Duodenal mucosa (tissue), 2 donors: Measurements from ENCODE around the gene DMWD.
"Not testable (repeated sequence)": the region's sequence is repeated elsewhere in the genome, so short reads cannot be mapped to it uniquely, and the experiment has no call there.

Experiments used
- H3K27ac ChIP-seq: one replicate; pipeline ENCODE4 v1.7.0; 2013; ENCODE audit warnings: low read depth, low read length
- H3K27me3 ChIP-seq, 2 donors: one replicate each; pipeline ENCODE4 v1.7.0; 2013; ENCODE audit warnings: low read length in 2 of 2, control low read depth in 1 of 2; ENCODE audit not compliant: insufficient read depth in 2 of 2, control insufficient read depth in 1 of 2
- H3K36me3 ChIP-seq, 2 donors: one replicate each; pipeline ENCODE4 v1.7.0; 2013; ENCODE audit warnings: low read length in 2 of 2, control low read depth in 1 of 2; ENCODE audit not compliant: insufficient read depth in 2 of 2, control insufficient read depth in 1 of 2
- H3K4me1 ChIP-seq, 2 donors: one replicate each; pipeline ENCODE4 v1.7.0; 2013; ENCODE audit warnings: low read length in 2 of 2, control low read depth in 1 of 2; ENCODE audit not compliant: insufficient read depth in 2 of 2, control insufficient read depth in 1 of 2
- H3K4me3 ChIP-seq, 2 donors: one replicate each; pipeline ENCODE4 v1.7.0; 2013; ENCODE audit warnings: low read length in 2 of 2, low read depth in 1 of 2
- H3K9ac ChIP-seq, 2 donors: one replicate each; pipeline ENCODE4 v1.7.0; 2013; ENCODE audit warnings: low read length in 2 of 2, low read depth in 1 of 2
- H3K9me3 ChIP-seq, 2 donors: one replicate each; pipeline ENCODE4 v1.7.0; 2013; ENCODE audit warnings: low read length in 2 of 2, control low read depth in 1 of 2; ENCODE audit not compliant: control insufficient read depth in 1 of 2

The DMWD gene

DNA sequence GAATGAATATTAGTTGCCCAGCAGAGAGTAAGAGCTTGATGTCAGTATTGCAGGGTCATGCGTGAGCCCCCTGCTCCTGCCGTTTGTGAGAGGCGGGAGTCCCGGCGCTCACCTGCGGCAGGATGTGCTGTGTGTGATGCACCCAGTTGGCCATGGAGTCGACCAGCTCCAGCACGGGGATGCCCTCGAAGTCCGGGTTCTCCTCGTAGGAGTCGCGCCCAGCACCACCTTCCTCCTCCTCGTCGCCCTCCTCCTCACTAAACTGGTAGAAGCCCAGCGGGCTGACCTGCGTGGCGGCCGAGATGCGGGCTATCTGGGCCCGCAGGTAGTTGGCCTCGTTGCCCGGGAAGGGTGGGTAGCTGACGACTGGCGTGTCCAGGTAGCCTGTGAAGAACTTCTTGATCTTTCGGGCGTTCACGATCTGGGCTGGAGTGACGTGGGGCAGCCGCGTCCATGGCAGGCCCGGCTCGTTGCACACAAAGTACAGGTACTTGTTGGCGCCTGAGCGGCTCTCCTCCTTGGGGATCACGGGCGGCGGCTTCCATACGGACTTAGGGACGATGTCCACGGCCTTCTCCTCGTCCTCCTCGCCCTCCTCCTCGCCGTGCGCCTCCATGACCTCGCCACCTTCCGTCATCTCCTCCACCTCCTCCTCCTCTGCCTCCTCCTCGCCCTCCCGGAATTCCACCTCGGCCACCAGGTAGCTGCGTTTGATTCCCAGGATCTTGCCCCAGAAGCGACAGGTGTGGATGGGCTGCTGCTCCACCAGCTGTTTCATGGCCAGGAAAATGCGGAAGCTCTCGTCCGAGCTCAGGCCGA, 11.7 kb upstream of the DMWD start:
- H3K4me1 ChIP-seq, result no peaks in the 10 kb centered on the region
- no peaks in the 10 kb centered on the region for H3K36me3 ChIP-seq
- H3K27me3 ChIP-seq, result peaks cover 0 to 5% of the 10 kb centered on the region in 2 donors
- H3K4me3 ChIP-seq, result no peak overlapping the region
- no peak overlapping the region for H3K27ac ChIP-seq
- H3K9me3 ChIP-seq, result no peaks in the 10 kb centered on the region
- H3K9ac ChIP-seq, result no peak overlapping the region

DNA sequence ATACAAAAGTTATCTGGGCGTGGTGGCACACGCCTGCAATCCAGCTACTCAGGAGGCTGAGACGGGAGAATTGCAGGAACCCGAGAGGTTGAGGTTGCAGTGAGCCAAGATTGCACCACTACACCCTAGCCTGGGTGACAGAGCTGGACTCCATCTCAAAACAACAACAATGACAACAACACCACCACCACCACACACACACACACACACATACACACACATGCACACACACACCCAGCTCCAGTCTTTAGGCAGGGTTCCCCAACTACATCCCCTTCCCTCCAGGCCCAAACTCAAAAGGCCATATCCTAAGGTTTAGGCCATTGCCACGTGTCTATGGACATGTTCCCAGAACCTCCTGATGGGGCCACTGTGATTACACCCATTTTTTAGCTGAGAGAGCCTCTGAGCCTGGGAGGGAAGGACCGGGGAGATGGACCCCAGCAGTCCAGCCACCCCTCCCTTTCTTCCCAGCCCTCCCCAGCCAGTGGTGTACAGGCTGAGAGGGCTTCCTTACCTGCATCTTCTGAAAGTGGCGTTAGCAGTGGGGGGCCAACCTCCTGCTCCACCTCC, 9.0 kb upstream of the DMWD start:
- Histone ChIP-seq H3K9ac (no peak overlapping the region), H3K27me3 (peaks cover 0 to 5% of the 10 kb centered on the region in 2 donors), H3K9me3 (no peaks in the 10 kb centered on the region), H3K27ac (no peak overlapping the region), H3K4me1 (no peaks in the 10 kb centered on the region), H3K4me3 (no peak overlapping the region), H3K36me3 (no peaks in the 10 kb centered on the region)

DNA sequence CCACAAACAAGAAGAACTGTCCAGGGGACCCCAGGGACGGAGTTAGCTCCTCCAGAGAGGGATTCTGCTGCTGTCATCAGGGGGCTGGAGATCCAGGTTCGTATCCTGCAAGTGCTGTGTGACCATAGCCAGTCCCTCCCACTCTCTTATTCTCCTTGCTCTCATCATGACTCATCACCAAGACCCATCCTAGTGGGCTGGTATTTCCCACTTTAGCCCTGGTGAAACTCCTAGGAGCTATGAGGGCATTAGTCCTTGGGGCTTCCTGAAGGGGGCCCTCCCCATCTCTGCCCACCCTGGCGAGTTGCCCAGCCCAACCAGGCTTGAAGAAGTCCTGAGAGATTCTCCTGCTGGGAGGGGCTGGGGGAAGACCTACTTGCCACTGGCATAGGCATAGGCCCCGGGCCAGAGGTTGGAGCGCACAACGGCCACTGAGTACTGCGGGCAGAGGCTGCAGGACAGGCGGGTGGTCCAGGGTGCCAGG, 7.5 kb upstream of the DMWD start:
- H3K4me1 ChIP-seq, result no peaks in the 10 kb centered on the region
- no peak overlapping the region for H3K27ac ChIP-seq
- H3K27me3 ChIP-seq, result peaks cover 0 to 5% of the 10 kb centered on the region in 2 donors
- H3K4me3 ChIP-seq, result no peak overlapping the region
- no peak overlapping the region for H3K9ac ChIP-seq
- no peaks in the 10 kb centered on the region for H3K36me3 ChIP-seq
- no peaks in the 10 kb centered on the region for H3K9me3 ChIP-seq

DNA sequence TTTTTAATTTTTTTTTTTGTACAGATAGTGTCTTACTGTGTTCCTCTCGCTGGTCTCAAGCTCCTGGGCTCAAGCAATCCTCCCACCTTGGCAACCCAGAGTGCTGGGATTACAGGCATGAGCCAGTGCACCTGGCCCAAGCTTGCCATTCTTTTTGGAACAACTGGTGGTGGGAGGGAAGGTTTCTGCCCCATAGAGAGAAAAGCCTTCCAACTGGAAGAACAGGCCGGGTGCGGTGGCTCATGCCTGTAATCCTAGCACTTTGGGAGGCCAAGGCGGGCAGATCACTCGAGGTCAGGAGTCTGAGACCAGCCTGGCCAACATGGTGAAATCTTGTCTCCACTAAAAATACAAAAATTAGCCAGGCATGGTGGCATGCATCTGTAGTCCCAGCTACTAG, 6.9 kb upstream of the DMWD start:
- H3K27ac ChIP-seq, H3K36me3 ChIP-seq, H3K4me3 ChIP-seq, H3K27me3 ChIP-seq, H3K4me1 ChIP-seq, H3K9me3 ChIP-seq, H3K9ac ChIP-seq: not testable (repeated sequence)

DNA sequence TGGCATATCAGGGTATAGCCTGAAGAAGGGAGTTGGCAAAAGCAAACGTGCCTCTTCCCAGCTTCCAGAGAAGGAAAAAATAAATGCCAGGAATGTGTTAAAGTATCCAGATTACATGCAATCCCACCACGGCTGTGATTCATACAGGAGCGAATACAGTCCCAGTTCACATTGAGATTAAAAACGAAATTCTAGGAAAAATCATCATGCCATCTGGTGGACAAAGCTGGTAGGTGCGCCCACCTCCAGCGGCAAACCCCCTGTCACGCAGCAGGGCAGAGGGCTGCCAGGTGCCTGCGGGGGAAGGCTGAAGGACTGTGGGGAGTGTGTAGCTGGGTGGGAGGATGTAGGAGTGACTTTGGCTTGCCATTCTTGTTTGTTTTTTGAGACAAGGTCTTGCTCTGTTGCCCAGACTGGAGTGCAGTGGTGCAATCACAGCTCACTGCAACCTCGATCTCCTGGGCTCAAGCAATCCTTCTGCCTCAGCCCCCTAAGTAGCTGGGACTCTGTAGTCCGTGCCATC, 6.4 kb upstream of the DMWD start:
- no peak overlapping the region for H3K9ac ChIP-seq

DNA sequence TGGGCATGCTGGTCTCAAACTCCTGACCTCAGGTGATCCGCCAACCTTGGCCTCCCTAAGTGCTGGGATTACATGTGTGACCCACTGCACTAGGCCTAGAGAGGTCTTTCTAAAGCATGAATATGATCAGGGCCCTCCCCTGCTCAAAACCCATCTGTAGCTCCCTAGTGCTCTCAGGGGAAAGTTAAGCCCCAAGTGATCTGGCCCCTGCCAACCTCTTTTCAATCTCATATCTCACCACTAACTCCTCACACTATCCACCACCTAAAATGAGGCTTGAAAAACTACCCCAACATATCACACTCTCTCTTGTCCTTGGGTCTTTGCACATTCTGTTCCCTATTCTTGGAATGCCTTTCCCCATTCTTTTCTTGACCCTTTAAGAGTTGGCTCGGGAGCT, 2.0 kb upstream of the DMWD start:
- Histone ChIP-seq H3K4me1 (peaks cover 16 to 20% of the 10 kb centered on the region in 2 donors), H3K9me3 (no peaks in the 10 kb centered on the region), H3K36me3 (peaks cover 0 to 4% of the 10 kb centered on the region in 2 donors), H3K4me3 (no peak overlapping the region), H3K27ac (no peak overlapping the region), H3K9ac (no peak overlapping the region), H3K27me3 (no peaks in the 10 kb centered on the region)

More for the DNA sequence above, 6.4 kb upstream of the DMWD start:
- H3K27ac ChIP-seq, result no peak overlapping the region
- H3K9me3 ChIP-seq, result no peaks in the 10 kb centered on the region
- H3K27me3 ChIP-seq, result peaks cover 0 to 5% of the 10 kb centered on the region in 2 donors
- no peak overlapping the region for H3K4me3 ChIP-seq
- H3K36me3 ChIP-seq, result no peaks in the 10 kb centered on the region
- H3K4me1 ChIP-seq, result no peaks in the 10 kb centered on the region

DNA sequence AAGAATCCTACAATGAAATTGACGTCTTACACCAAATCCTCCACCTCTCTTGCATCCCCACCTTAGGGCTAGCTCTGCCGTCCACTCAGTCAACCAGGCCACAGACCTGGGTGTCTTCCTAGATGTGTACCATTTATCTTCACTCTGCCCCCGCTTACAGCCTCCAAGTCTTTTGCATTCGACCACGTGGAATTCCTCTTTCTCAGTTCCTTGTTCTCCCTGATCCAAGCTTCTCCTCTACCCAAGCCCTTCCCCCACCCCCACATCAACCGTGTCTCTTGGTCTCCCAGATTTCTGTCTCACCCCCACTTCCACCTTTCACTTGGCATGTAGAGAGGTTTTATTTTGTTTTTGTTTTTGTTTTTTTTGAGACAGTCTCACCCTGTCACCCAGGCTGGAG, 1.2 kb upstream of the DMWD start:
- H3K4me1 ChIP-seq, result peaks cover 16 to 20% of the 10 kb centered on the region in 2 donors
- no peak overlapping the region for H3K27ac ChIP-seq
- H3K4me3 ChIP-seq, result no peak overlapping the region
- peaks cover 4 to 7% of the 10 kb centered on the region in 2 donors for H3K36me3 ChIP-seq
- H3K9ac ChIP-seq, result no peak overlapping the region
- no peaks in the 10 kb centered on the region for H3K9me3 ChIP-seq
- no peaks in the 10 kb centered on the region for H3K27me3 ChIP-seq

DNA sequence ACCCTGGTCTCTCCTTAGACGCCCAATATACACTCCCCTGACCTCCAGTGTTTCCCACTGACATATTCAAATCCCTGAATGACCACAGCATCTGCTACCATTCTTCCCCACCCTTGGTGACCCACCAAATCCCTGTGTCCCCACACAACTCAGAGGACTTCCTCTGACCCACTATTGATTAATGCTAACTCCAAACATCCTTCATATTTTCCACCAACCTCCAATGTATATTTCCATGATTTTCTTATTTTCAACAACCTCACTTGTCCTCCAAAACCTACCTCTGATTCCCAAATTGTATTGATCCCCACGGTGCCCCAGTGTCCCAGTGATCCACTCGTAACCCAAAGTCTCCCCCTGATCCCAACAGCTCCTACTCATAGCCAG, 526 bp upstream of the DMWD start:
- no peak overlapping the region for H3K9ac ChIP-seq
- no peaks in the 10 kb centered on the region for H3K27me3 ChIP-seq
- no peak overlapping the region for H3K27ac ChIP-seq
- H3K4me1 ChIP-seq, result peaks cover 16 to 20% of the 10 kb centered on the region in 2 donors
- H3K4me3 ChIP-seq, result peak overlapping the region in 1 of 2 donors; percentile 4
- no peaks in the 10 kb centered on the region for H3K9me3 ChIP-seq
- peaks cover 4 to 12% of the 10 kb centered on the region in 2 donors for H3K36me3 ChIP-seq

DNA sequence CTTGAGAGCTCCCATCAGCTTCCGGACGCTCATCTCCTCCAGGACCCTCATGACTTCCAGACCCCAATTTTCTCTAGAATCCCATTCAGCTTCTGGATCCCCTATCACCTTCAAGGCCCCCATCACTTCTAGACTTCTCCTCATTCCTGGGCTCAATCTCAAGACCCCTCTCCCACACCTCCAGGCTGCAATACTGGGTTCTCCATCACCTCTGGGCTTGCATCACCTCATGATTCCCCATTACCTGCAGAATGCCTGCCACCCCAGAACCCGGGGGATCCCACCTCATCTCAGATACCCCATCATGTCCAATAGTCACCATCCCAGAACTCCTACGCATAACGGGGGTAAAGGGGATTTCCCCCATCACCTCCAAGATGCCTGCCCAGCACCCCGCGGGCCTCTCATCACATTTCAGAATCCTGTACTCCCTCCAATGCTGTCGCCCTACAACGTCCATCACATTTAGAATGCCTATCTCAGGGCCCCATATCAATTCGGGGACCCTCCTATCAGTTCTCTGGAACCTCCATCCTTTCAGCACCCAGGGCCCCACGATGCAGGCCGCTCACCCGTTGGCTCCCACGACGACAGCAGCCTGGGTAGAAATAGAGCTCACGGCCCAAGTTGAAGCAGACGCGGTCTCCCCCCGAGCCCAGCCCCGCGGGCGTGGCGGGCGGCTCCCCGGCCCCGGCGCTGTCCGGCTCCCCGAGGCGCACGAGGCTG, 738 bp downstream of the DMWD start:
- H3K27ac ChIP-seq, result no peak overlapping the region

DNA sequence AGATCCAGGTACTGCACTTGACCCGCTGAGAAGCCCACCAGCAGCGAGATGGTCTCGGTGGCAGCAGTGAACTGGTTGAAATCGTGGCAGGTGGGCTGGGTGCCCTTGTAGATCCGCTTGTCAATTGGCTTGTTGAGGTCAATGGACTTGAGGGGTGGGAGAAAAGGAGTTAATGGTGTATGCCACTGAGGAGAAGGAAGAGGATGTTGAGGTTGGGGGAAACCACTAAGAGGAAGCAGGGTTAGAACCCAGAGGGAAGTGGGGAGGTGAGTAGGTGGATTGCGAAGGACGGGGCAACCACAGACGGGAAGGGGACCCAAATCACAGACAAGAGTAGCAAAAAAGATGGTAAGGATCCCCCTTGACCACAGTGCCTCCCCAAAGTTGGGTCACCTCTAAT, 1.7 kb downstream of the DMWD start:
- peaks cover 6 to 29% of the 10 kb centered on the region in 2 donors for H3K36me3 ChIP-seq
- H3K27me3 ChIP-seq, result no peaks in the 10 kb centered on the region
- no peaks in the 10 kb centered on the region for H3K9me3 ChIP-seq
- H3K27ac ChIP-seq, result no peak overlapping the region
- no peak overlapping the region for H3K4me3 ChIP-seq
- H3K4me1 ChIP-seq, result peaks cover 16 to 20% of the 10 kb centered on the region in 2 donors
- H3K9ac ChIP-seq, result no peak overlapping the region

More for the DNA sequence above, 738 bp downstream of the DMWD start:
- Histone ChIP-seq H3K36me3 (peaks cover 6 to 20% of the 10 kb centered on the region in 2 donors), H3K27me3 (no peaks in the 10 kb centered on the region), H3K4me3 (peak overlapping the region; percentile 70 to 77), H3K9me3 (no peaks in the 10 kb centered on the region), H3K4me1 (peaks cover 16 to 20% of the 10 kb centered on the region in 2 donors), H3K9ac (peak overlapping the region; percentile 44 to 74)
